A549 treated with AZD2906 at 1 μM for 4 hours (cell line): Measurements from ENCODE around the gene SPATA32. TPM values are rescaled to one million over a fixed set of nuclear protein-coding genes. Genes with fewer than 3 reads are reported as not detected.

ENCODE experiments used
- total RNA-seq: library from RNA; stranded (reverse); fragments of 200-300 nt; extraction: Qiagen RNA extraction; gene quantifications from 5 replicates; pipeline ENCODE4 v1.2.3, GENCODE V29; 2022

The SPATA32 gene, protein sequence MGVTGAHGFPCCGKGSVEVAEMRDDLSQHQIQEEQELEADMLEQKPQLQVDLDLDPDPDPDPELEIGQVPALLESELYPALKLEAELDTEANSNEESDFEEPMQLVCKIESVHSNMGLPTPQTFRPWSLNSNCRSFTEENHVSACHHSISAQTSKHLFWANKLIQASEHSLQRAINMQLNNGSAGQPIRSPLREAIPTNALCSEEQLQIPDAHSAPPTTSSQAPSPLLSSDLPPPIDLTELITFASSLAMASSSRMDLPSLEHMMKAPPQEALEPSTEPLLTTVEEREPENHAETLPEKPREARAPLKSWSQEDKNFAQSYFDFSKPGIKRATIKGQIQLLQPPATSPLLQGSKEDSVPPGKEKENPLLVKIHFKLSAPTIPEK
- total RNA-seq, result 0.08 to 0.15 TPM (median 0.11 TPM) in 4 of 5 replicates, not detected in the other

DNA sequence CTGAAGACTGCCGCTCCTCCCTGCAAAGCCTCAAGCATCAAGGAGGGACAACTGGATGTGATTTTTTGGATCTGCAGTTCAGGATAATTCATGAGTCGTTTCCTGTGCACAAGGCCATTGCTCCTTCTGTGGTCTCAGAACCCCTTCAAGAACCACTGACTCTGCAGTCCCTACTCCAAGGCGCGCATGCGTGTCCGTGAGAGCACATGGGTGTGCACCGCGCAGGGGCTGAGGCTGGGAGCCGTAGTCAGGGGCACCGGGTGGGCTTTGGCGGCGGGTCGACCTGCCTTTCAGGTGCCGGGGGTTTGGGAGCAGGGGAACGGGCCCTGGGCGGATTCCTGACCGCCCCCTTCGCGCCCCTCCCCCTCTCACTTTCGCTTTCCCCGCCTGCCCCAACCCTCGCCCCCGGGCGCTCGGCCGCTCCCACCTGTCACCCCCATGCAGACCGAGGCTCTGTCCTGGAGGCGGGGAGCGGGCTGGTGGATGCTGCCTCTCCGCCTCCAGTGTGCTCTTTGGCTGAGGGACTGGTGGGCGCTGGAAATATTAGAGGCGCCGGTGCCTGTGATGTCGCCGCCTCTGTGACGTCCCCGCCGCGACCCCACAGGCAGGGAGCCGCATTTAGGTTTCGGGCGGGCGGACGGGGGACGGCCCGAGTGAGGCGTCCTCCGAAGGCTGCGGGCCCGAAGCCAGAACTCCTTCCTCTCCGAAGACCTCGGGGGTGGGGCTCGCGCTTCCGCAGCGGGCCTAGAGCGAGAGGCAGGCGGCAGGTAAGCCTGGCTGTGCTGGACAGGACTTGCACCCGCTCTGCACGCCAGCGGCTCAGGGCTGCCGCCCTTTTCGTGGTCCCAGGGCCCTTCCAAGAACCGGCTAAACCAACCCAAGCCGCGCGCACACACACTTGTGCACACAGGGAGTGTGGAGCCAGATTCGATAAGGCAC is at the start of gene SPATA32:
TSS of gene SPATA32 (minus strand) at position 518 of the 939 bp plus-strand sequence. CDS start at position 440, 78 bp downstream.

DNA sequence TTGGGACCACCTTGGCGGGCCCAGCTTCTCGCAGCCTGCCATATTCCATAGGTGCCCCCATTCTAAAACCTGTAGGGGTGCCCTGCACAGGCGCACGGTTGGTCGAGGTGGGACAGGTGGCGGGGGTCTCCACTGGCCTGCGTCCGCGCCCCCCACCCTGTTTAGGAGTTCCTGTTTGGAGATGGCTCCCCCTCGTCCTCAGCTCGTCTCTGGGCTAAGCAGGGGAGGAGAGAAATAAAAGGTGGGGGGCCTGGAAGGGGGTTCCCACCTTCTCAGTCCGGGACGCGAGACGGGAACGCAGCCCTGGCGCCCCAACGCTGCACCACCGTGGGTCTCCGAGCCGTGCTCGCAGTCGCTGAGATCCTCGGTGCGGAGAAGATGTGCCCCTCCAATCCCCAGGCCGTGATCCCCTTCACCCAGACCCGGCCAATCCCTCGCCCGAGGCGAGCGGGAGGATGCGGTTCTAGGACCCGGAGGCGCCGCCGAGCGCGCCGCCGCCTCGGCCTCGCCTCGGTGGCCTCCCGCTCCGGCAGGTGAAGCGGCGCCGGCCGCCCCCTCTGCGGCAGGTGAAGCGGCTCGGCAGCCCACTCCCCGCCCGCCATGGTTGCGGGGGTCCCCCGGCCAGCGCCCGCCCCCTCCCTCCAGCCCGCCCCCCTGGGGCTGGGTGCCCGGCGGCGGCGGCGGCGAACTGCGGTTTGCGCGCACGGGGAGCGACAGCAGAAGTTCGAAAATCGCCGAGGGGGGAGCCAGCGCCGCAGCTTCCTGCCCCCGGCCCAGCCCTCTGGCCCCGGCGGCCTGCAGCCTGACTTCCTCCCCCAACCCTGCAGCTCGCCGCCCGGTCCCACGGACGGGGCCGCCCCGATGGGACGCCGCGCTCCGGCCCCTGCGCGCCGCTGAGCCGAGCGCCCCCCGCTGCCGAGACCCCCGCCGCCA is 40.5 kb downstream of the SPATA32 start, which contains the start of gene FMNL1:
TSS of gene FMNL1 (plus strand) at position 805 of the 933 bp plus-strand sequence. CDS start 240 bp downstream, outside the sequence.

Other genes starting within 250 kb of the SPATA32 start
- 16.2 to 19.9 TPM (median 16.7 TPM) in 5 replicates for gene DCAKD, start 210.5 kb downstream of the SPATA32 start, total RNA-seq
- gene NMT1, start 200.8 kb downstream of the SPATA32 start, total RNA-seq, result 147 to 397 TPM (median 154 TPM) in 5 replicates
- gene PLCD3, start 129.6 kb downstream of the SPATA32 start, total RNA-seq, result 126 to 190 TPM (median 170 TPM) in 5 replicates
- gene ACBD4, start 126.4 kb downstream of the SPATA32 start, total RNA-seq, result 6.4 to 7.7 TPM (median 7.5 TPM) in 5 replicates
- gene HEXIM1, start 113.6 kb downstream of the SPATA32 start, total RNA-seq, result 38.3 to 50.5 TPM (median 45.4 TPM) in 5 replicates
- 13.0 to 18.2 TPM (median 14.8 TPM) in 5 replicates for gene HEXIM2, start 100.2 kb downstream of the SPATA32 start, total RNA-seq
- 25.4 to 32.3 TPM (median 31.9 TPM) in 5 replicates for gene FMNL1, start 40.2 kb downstream of the SPATA32 start, total RNA-seq
- gene MAP3K14, start 54.9 kb upstream of the SPATA32 start, total RNA-seq, result 30.5 to 49.2 TPM (median 37.2 TPM) in 5 replicates
- 11.3 to 16.9 TPM (median 15.1 TPM) in 5 replicates for gene ARHGAP27, start 170.8 kb upstream of the SPATA32 start, total RNA-seq
- gene PLEKHM1, start 228.6 kb upstream of the SPATA32 start, total RNA-seq, result 18.7 to 23.3 TPM (median 20.0 TPM) in 5 replicates